Loucy (cell line): ENCODE measurements around the gene TIGIT.

ENCODE experiments used
- H2AFZ ChIP-seq: fragments of 200-600 bp; sonication (generic); 2 replicates; pipeline ENCODE4 v1.6.0; 2016; ENCODE audit warnings: antibody characterized with exemption, mild to moderate bottlenecking, low read length, moderate library complexity
- H3F3A ChIP-seq: fragments of 200-600 bp; 2 replicates; pipeline ENCODE4 v1.6.0; 2016; ENCODE audit warnings: antibody characterized with exemption, low read depth, mild to moderate bottlenecking
- H3K27me3 ChIP-seq: fragments of 200-600 bp; sonication (generic); 2 replicates; pipeline ENCODE4 v1.6.1; 2014; ENCODE audit warnings: low read length, mild to moderate bottlenecking; ENCODE audit not compliant: insufficient read depth, poor library complexity, severe bottlenecking
- H3K36me3 ChIP-seq: fragments of 200-600 bp; sonication (generic); 2 replicates; pipeline ENCODE4 v1.6.1; 2016; ENCODE audit warnings: low read length; ENCODE audit not compliant: insufficient read depth
- H3K4me1 ChIP-seq: fragments of 200-600 bp; sonication (generic); 2 replicates; pipeline ENCODE4 v1.5.1; 2014; ENCODE audit warnings: low read length, mild to moderate bottlenecking; ENCODE audit not compliant: insufficient read depth, poor library complexity, severe bottlenecking
- H3K4me2 ChIP-seq: fragments of 200-600 bp; sonication (generic); 2 replicates; pipeline ENCODE4 v1.6.0; 2014; ENCODE audit warnings: antibody characterized with exemption, low read length, low read depth, mild to moderate bottlenecking; ENCODE audit not compliant: poor library complexity, severe bottlenecking
- H3K4me3 ChIP-seq: fragments of 200-600 bp; sonication (generic); 2 replicates; pipeline ENCODE4 v1.5.1; 2014; ENCODE audit warnings: low read length, mild to moderate bottlenecking, mixed read lengths; ENCODE audit not compliant: poor library complexity, severe bottlenecking
- H3K79me2 ChIP-seq: fragments of 200-600 bp; sonication (generic); 2 replicates; pipeline ENCODE4 v1.6.1; 2014; ENCODE audit warnings: low read length; ENCODE audit not compliant: insufficient read depth
- H3K9ac ChIP-seq: fragments of 200-600 bp; sonication (generic); 2 replicates; pipeline ENCODE4 v1.6.0; 2014; ENCODE audit warnings: mild to moderate bottlenecking, low read depth, low read length, moderate library complexity; ENCODE audit not compliant: poor library complexity, severe bottlenecking
- H3K9me2 ChIP-seq: fragments of 200-600 bp; sonication (generic); replicated peaks from 2 replicates; pipeline ENCODE4 v1.6.1; 2016; ENCODE audit warnings: low read depth, low read length, mixed read lengths
- H3K9me3 ChIP-seq: fragments of 200-600 bp; sonication (generic); 2 replicates; pipeline ENCODE4 v1.6.1; 2014; ENCODE audit warnings: mild to moderate bottlenecking, antibody characterized with exemption, low read length, low read depth; ENCODE audit not compliant: insufficient read depth
- H4K20me1 ChIP-seq: fragments of 200-600 bp; sonication (generic); 2 replicates; pipeline ENCODE4 v1.6.0; 2014; ENCODE audit warnings: antibody characterized with exemption, low read length, mild to moderate bottlenecking; ENCODE audit not compliant: insufficient read depth, poor library complexity, severe bottlenecking
- CTCF ChIP-seq: fragments of 200-600 bp; sonication (generic); conservative IDR thresholded peaks from 2 replicates; pipeline ENCODE4 v1.5.1; 2014; ENCODE audit warnings: mild to moderate bottlenecking, antibody characterized with exemption, low read length
- EZH2phosphoT487 ChIP-seq: fragments of 200-600 bp; IDR thresholded peaks from 2 replicates; pipeline ENCODE4 v1.6.1; 2018; ENCODE audit warnings: antibody characterized with exemption, mild to moderate bottlenecking, moderate library complexity, borderline replicate concordance

The TIGIT gene

DNA sequence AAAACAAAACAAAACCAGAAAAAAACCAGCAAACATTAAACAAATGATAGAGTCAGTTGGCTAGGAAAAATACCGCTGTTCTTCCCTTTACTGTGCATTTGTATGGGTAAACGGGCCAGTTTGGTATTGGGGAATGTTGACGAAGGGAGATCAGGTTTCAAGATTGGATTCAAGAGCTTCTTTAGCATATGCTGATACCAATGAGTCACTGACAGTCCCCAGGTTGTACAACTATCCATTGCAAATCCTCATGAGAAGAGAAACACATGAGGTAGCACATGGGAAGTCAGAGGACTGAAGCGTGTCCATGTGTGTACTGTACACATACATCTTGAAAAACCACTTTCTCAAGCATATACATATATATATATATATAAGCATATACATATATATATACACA lies 25.6 kb downstream of the TIGIT start:
- no peaks in the 10 kb centered on the region for H3K36me3 ChIP-seq
- no peak overlapping the region for H2AFZ ChIP-seq
- H3K4me2 ChIP-seq: no peak overlapping the region
- no peak overlapping the region for H3K4me3 ChIP-seq
- H3K9me2 ChIP-seq: no peaks in the 10 kb centered on the region
- no peak for TF ChIP-seq CTCF
- no peak for TF ChIP-seq EZH2phosphoT487
- no peaks in the 10 kb centered on the region for H3K79me2 ChIP-seq
- H3K27me3 ChIP-seq: no peaks in the 10 kb centered on the region
- H4K20me1 ChIP-seq: no peaks in the 10 kb centered on the region
- H3K4me1 ChIP-seq: no peaks in the 10 kb centered on the region
- no peaks in the 10 kb centered on the region for H3F3A ChIP-seq
- H3K9ac ChIP-seq: no peak overlapping the region
- H3K9me3 ChIP-seq: no peaks in the 10 kb centered on the region

GRCh38 chr3:114320246-114320645 lies 26.4 kb downstream of the TIGIT start:
- H3K9me3 ChIP-seq: no peaks in the 10 kb centered on the region
- no peaks in the 10 kb centered on the region for H3K79me2 ChIP-seq
- H3K9me2 ChIP-seq: no peaks in the 10 kb centered on the region
- H3K9ac ChIP-seq: no peak overlapping the region
- no peaks in the 10 kb centered on the region for H3K4me1 ChIP-seq
- no peaks in the 10 kb centered on the region for H3K36me3 ChIP-seq
- TF ChIP-seq EZH2phosphoT487 (no peak), CTCF (no peak)
- no peaks in the 10 kb centered on the region for H3F3A ChIP-seq
- H2AFZ ChIP-seq: no peak overlapping the region
- no peak overlapping the region for H3K4me2 ChIP-seq
- H3K27me3 ChIP-seq: no peaks in the 10 kb centered on the region
- H4K20me1 ChIP-seq: no peaks in the 10 kb centered on the region
- H3K4me3 ChIP-seq: no peak overlapping the region

DNA sequence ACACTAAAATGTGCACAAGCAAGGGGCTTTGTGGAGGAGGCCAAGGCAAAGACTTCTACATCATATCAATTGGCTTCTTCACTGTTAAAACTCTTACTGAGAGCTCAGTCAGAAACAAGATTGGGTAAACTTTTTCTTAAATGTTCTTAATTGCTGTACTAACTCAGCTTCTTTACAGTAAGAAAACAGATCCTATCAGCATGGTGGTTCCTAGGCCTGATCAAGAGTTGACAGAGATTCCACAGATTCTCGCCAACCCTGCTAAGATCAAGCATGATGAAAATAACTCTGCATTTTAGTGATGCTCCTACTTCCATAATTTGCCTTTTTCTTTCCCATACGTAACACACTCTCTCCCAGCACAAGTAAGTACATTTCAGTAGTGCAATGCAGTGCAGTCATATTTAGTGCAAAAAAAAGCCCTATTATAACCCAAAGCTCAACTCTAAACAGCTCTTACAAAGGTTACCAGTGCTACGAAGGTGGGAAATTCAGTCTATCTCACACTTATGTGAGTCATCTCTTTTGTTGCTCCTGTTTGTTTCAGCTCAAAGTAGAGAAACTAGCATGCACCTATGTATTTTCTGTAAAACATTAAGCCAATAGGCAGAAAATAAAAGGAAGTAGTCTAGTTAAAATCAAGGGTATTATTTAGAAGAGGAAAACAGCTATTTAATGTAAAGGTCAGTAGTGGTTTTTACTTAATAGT lies 29.9 kb downstream of the TIGIT start:
- Histone ChIP-seq H3K79me2 (no peaks in the 10 kb centered on the region), H3K36me3 (no peaks in the 10 kb centered on the region), H3K9me2 (no peaks in the 10 kb centered on the region)

More for the DNA sequence above, 29.9 kb downstream of the TIGIT start:
- Histone ChIP-seq H3K27me3 (no peaks in the 10 kb centered on the region), H3K9ac (no peak overlapping the region), H3K4me1 (no peaks in the 10 kb centered on the region), H3K4me2 (no peak overlapping the region), H2AFZ (no peak overlapping the region), H3K4me3 (no peak overlapping the region), H3F3A (no peaks in the 10 kb centered on the region), H4K20me1 (no peaks in the 10 kb centered on the region), H3K9me3 (no peaks in the 10 kb centered on the region)
- TF ChIP-seq EZH2phosphoT487 (no peak), CTCF (no peak)
